Activated T-helper 2 cell treated with anti-CD3 and anti-CD28 coated beads, Interferon-gamma antibody, Interleukin-2, Interleukin-4, amounts not matched to agents 10 μg/mL and 5 μg/mL and 100 μg/mL, durations not matched to agents 14 hours and 24 hours and 36 hours (primary cell): ENCODE measurements around the gene DDX31. TPM values are rescaled to one million over a fixed set of nuclear protein-coding genes. Genes with fewer than 3 reads are reported as not detected.

Source experiments
- DNase-seq: peaks from one replicate; pipeline ENCODE4 v3.0.0; 2021; ENCODE audit warnings: low spot score
- H3K27ac Mint-ChIP-seq: one replicate; pipeline ENCODE4 v1.8.0; 2021; ENCODE audit warnings: mixed read lengths
- H3K27me3 Mint-ChIP-seq: one replicate; pipeline ENCODE4 v1.8.0; 2021; ENCODE audit warnings: low read depth, mixed read lengths
- H3K36me3 Mint-ChIP-seq: one replicate; pipeline ENCODE4 v1.8.0; 2021; ENCODE audit warnings: low read depth, mixed read lengths
- H3K4me1 Mint-ChIP-seq: one replicate; pipeline ENCODE4 v1.8.0; 2021; ENCODE audit warnings: low read depth, mixed read lengths
- H3K4me3 Mint-ChIP-seq: one replicate; pipeline ENCODE4 v1.8.0; 2021; ENCODE audit warnings: low read depth, mild to moderate bottlenecking, moderate library complexity, mixed read lengths
- H3K9me3 Mint-ChIP-seq: one replicate; pipeline ENCODE4 v1.8.0; 2021; ENCODE audit warnings: mixed read lengths
- intact Hi-C: fragments of 100-400 bp; cut with micrococcal nuclease; formaldehyde crosslinking; loops from one replicate; pipeline ENCODE4 v1.15.1; 2023
- total RNA-seq: library from RNA; stranded (reverse); gene quantifications from 2 replicates; pipeline ENCODE4 v1.2.3, GENCODE V29; 2022

The DDX31 gene
- total RNA-seq, 1 donor from 2014 or later = 25.7 TPM

- DNase-seq = no peak
- peaks cover 2% of the 10 kb centered on the region for H3K4me1 Mint-ChIP-seq
- H3K27ac Mint-ChIP-seq = no peak overlapping the region
- peaks cover 7% of the 10 kb centered on the region for H3K27me3 Mint-ChIP-seq
- no peak overlapping the region for H3K4me3 Mint-ChIP-seq
- intact Hi-C loops = loop anchor here (5.0 kb wide), 1 partner anchor 103 kb away; no protein-coding TSS in a partner anchor
- peaks cover 7% of the 10 kb centered on the region for H3K36me3 Mint-ChIP-seq
- H3K9me3 Mint-ChIP-seq = peaks cover 48% of the 10 kb centered on the region
These were observed 29.2 kb upstream of the DDX31 start for GRCh38 chr9:132698989-132699388.

- H3K4me1 Mint-ChIP-seq = peaks cover 2% of the 10 kb centered on the region
- no peak overlapping the region for H3K27ac Mint-ChIP-seq
- H3K27me3 Mint-ChIP-seq = peaks cover 3% of the 10 kb centered on the region
- DNase-seq = no peak
- intact Hi-C loops = loop anchor here (5.0 kb wide), 1 partner anchor 105 kb away; no protein-coding TSS in a partner anchor
- peaks cover 22% of the 10 kb centered on the region for H3K36me3 Mint-ChIP-seq
- peaks cover 54% of the 10 kb centered on the region for H3K9me3 Mint-ChIP-seq
- no peak overlapping the region for H3K4me3 Mint-ChIP-seq
These were observed 27.4 kb upstream of the DDX31 start for GRCh38 chr9:132697230-132697629.

DNA sequence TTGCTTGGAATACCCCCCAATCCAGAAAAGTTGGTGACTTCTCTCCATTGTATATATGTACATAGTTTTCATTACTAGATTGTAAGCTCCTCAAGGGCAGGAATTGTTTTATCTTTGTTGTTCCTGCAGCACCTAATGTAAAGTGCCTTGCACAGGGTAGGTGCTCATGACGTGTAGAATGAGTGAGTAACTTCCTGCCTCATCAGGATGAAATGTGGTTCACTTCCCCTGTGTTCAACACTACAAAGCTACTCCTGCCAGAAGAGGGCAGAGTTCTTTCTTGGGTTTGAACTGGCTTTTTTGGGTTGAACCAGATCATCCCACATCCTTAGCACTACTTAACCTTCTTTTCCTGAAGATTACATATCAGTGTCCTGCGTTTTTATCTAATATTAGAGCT lies 24.4 kb upstream of the DDX31 start:
- H3K27me3 Mint-ChIP-seq = peaks cover 3% of the 10 kb centered on the region
- H3K9me3 Mint-ChIP-seq = peaks cover 54% of the 10 kb centered on the region
- intact Hi-C loops = no loop called here
- DNase-seq = no peak
- H3K36me3 Mint-ChIP-seq = peaks cover 51% of the 10 kb centered on the region
- H3K4me1 Mint-ChIP-seq = peaks cover 2% of the 10 kb centered on the region
- H3K27ac Mint-ChIP-seq = no peak overlapping the region
- H3K4me3 Mint-ChIP-seq = no peak overlapping the region

- no peak for DNase-seq
- H3K4me1 Mint-ChIP-seq = peaks cover 8% of the 10 kb centered on the region
- peaks cover 78% of the 10 kb centered on the region for H3K36me3 Mint-ChIP-seq
- intact Hi-C loops = no loop called here
- no peak overlapping the region for H3K27ac Mint-ChIP-seq
- no peaks in the 10 kb centered on the region for H3K27me3 Mint-ChIP-seq
- H3K4me3 Mint-ChIP-seq = no peak overlapping the region
- H3K9me3 Mint-ChIP-seq = peaks cover 23% of the 10 kb centered on the region
These were observed 20.9 kb upstream of the DDX31 start for GRCh38 chr9:132690696-132691095.

GRCh38 chr9:132683873-132684272 lies 14.1 kb upstream of the DDX31 start:
- peak overlapping the region; percentile 24 for H3K27ac Mint-ChIP-seq
- no peaks in the 10 kb centered on the region for H3K27me3 Mint-ChIP-seq
- H3K36me3 Mint-ChIP-seq = peaks cover 84% of the 10 kb centered on the region
- no peak for DNase-seq
- no peaks in the 10 kb centered on the region for H3K9me3 Mint-ChIP-seq
- intact Hi-C loops = no loop called here
- H3K4me1 Mint-ChIP-seq = peaks cover 38% of the 10 kb centered on the region
- H3K4me3 Mint-ChIP-seq = no peak overlapping the region

- Mint-ChIP-seq H3K36me3 (peaks cover 80% of the 10 kb centered on the region), H3K4me1 (peaks cover 46% of the 10 kb centered on the region), H3K27me3 (no peaks in the 10 kb centered on the region), H3K4me3 (no peak overlapping the region), H3K27ac (peak overlapping the region; percentile 25), H3K9me3 (no peaks in the 10 kb centered on the region)
- no peak for DNase-seq
- intact Hi-C loops = no loop called here
These were observed 11.8 kb upstream of the DDX31 start for GRCh38 chr9:132681561-132681960.

DNA sequence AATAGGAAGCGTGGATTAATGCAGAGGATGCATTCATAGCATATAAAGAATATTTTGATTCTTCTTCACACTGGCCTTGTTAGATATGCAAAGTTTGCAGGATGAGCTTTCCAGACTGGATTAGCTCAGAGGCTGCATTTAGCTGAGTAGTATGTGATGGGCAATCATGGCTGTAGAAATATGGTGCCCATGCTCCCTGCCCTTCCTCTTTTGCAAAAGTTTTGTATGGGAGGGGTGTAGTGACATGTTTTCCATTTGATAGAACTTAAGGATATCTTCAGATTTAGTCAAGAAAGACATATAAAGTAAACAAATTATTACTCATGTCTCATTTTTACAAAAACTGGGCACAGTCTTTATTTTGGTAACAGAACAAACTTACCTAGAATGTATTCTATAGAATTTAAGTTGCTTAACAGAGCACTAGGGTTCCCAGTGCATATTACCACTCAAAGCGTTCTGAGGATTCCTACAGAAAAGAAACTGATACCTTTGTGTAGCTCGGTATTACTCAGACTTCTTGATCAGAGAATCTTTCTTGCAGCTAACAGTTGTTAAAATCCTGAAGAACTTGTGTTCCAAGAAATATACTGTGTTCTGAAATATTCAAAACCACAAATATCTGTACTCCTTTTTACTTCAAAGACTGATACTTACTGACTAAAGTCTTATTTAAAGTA lies 10.3 kb upstream of the DDX31 start:
- intact Hi-C loops = no loop called here
- Mint-ChIP-seq H3K27ac (peak overlapping the region; percentile 87), H3K4me3 (peak overlapping the region; percentile 52), H3K27me3 (no peaks in the 10 kb centered on the region), H3K9me3 (no peaks in the 10 kb centered on the region), H3K36me3 (peaks cover 71% of the 10 kb centered on the region), H3K4me1 (peaks cover 42% of the 10 kb centered on the region)
- no peak for DNase-seq

DNA sequence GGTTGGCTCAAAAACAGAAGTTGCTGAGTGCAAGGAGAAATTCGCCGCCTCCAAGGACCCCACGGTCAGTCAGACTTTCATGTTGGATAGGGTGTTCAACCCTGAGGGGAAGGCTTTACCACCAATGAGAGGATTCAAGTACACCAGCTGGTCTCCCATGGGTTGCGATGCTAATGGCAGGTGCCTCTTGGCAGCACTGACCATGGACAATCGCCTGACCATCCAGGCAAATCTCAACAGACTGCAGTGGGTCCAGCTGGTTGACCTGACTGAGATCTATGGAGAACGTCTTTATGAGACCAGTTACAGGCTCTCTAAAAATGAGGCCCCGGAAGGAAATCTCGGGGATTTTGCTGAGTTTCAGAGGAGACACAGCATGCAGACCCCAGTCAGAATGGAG lies 8.2 kb upstream of the DDX31 start:
- intact Hi-C loops = no loop called here

DNA sequence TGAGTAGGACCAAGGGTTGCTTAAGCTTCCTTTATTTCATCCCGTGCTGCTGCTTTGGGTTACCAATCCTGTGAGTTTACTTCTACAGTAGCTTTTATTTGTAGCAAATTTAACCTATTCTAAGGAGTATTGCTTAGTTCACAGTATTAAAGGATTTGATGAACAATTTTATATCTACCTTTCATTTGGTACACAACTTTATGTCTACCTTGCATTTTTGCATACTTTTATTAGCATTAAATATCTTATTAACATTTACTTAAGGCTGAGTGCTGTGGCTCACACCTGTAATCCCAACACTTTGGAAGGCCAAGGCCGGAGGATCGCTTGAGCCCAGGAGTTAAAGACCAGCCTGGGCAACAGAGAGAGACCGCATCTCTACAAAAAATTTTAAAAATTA lies 4.7 kb upstream of the DDX31 start:
- Mint-ChIP-seq H3K9me3 (no peaks in the 10 kb centered on the region), H3K36me3 (peaks cover 63% of the 10 kb centered on the region), H3K4me1 (peaks cover 44% of the 10 kb centered on the region), H3K4me3 (no peak overlapping the region), H3K27me3 (no peaks in the 10 kb centered on the region), H3K27ac (no peak overlapping the region)
- no peak for DNase-seq
- intact Hi-C loops = loop anchor here (5.0 kb wide), 1 partner anchor 267 kb away; the partner anchor contains the start of gene TTF1

More for the DNA sequence above, 8.2 kb upstream of the DDX31 start:
- Mint-ChIP-seq H3K36me3 (peaks cover 70% of the 10 kb centered on the region), H3K4me3 (no peak overlapping the region), H3K27ac (no peak overlapping the region), H3K27me3 (no peaks in the 10 kb centered on the region), H3K4me1 (peaks cover 41% of the 10 kb centered on the region), H3K9me3 (no peaks in the 10 kb centered on the region)
- no peak for DNase-seq

GRCh38 chr9:132673355-132673754 lies 3.6 kb upstream of the DDX31 start:
- H3K36me3 Mint-ChIP-seq = peaks cover 53% of the 10 kb centered on the region
- no peaks in the 10 kb centered on the region for H3K9me3 Mint-ChIP-seq
- H3K27ac Mint-ChIP-seq = peak overlapping the region; percentile 57
- H3K27me3 Mint-ChIP-seq = no peaks in the 10 kb centered on the region
- intact Hi-C loops = loop anchor here (2.0 to 5.0 kb wide), 2 partner anchors 95 to 266 kb away; partner anchors contain the start of gene TTF1
- DNase-seq = no peak
- H3K4me3 Mint-ChIP-seq = peak overlapping the region; percentile 63
- peaks cover 36% of the 10 kb centered on the region for H3K4me1 Mint-ChIP-seq

DNA sequence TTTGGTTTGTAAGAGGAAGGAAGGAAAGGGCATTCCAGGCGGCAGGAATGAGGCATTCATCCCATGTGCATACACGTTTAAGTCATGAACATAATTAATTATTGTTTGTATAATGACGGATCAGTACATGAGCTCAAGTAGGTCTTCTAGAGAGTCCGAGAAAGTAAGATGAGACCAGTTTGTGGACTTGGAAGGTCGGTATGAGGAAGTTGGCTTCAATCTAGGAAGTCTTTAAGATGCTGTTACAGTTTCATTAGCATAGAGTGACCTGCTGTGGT lies 2.6 kb upstream of the DDX31 start:
- Mint-ChIP-seq H3K9me3 (no peaks in the 10 kb centered on the region), H3K4me1 (peaks cover 38% of the 10 kb centered on the region), H3K27me3 (no peaks in the 10 kb centered on the region), H3K4me3 (peak overlapping the region; percentile 93), H3K36me3 (peaks cover 53% of the 10 kb centered on the region), H3K27ac (peak overlapping the region; percentile 78)
- DNase-seq = no peak
- intact Hi-C loops = loop anchor here (2.0 to 5.0 kb wide), 2 partner anchors 96 to 265 kb away; partner anchors contain the start of gene TTF1

DNA sequence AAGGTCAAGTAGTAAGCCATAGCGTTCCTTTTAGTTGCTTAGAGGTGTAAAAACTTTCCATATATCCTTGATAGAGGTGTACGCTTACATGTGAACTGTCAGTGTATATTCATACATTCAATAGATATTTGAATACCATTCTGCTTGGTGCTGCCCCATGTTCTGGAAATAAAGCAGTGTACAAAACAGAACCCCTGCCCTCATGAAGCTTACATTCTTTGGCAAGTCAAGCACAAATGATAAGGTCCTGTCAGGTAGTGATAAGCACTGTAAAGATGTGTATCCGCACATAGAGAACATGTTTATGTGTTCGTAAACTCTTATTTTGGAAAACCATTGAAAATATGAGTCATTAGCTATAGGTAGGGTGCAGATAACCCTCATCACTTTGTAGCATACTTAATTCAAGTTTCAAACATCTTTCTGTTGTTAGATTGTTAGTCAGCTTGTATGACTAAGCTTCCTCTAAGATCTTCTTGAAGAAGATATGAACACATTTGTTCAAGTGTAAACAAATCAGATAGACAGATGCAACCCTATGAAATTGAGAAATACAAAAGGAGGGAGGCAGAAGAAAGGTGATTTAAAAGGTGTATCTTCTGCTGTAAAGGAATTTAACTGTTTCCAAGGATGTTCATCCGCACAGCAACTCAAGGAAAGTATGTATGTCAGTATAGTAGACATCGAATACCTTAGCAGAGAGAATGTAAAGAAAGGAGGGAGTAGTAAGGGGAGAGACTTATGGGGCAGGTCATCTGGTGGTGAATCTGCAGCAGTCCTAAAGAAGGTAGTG lies 2.0 kb upstream of the DDX31 start:
- peak overlapping the region; percentile 78 for H3K27ac Mint-ChIP-seq
- intact Hi-C loops = loop anchor here (2.0 to 5.0 kb wide), 3 partner anchors 97 to 265 kb away; partner anchors contain the start of genes AK8, SPACA9 and TTF1
- peaks cover 33% of the 10 kb centered on the region for H3K4me1 Mint-ChIP-seq
- H3K9me3 Mint-ChIP-seq = no peaks in the 10 kb centered on the region
- H3K27me3 Mint-ChIP-seq = no peaks in the 10 kb centered on the region
- peaks cover 51% of the 10 kb centered on the region for H3K36me3 Mint-ChIP-seq
- peak overlapping the region; percentile 93 for H3K4me3 Mint-ChIP-seq
- no peak for DNase-seq
